Heart right ventricle (tissue), 16 donors: Measurements from ENCODE around the gene AFMID. TPM values are rescaled to one million over a fixed set of nuclear protein-coding genes. Genes with fewer than 3 reads are reported as not detected.

Experiments
- ATAC-seq, 8 donors: fragments of 200-7000 bp; cut with Tn5 transposase; one replicate each; pipeline ENCODE4 v1.9.1; 2020; ENCODE audit warnings: mild to moderate bottlenecking in 8 of 8, moderate library complexity in 8 of 8, moderate number of reproducible peaks in 1 of 8
- DNase-seq, 2 donors: peaks; one replicate each; pipeline ENCODE4 v3.0.0-alpha.2; 2020
- H3K27ac ChIP-seq, 10 donors: fragments of 200-600 bp; sonication (generic) in 2 of 10; one replicate each; pipeline versions ENCODE4 v1.5.0 to v1.8.0; 2020 to 2022; ENCODE audit warnings: mild to moderate bottlenecking in 3 of 10
- H3K27me3 ChIP-seq, 7 donors: fragments of 200-600 bp; one replicate each; pipeline ENCODE4 v1.8.0; 2021 to 2022; ENCODE audit warnings: mild to moderate bottlenecking in 2 of 7
- H3K36me3 ChIP-seq, 9 donors: fragments of 200-600 bp; sonication (generic) in 1 of 9; one replicate each; pipeline versions ENCODE4 v1.5.0 to v1.8.0; 2020 to 2022; ENCODE audit warnings: mild to moderate bottlenecking in 2 of 9
- H3K4me1 ChIP-seq, 9 donors: fragments of 200-600 bp; sonication (generic) in 1 of 9; one replicate each; pipeline versions ENCODE4 v1.5.0 to v1.8.0; 2020 to 2022; ENCODE audit warnings: mild to moderate bottlenecking in 4 of 9
- H3K4me3 ChIP-seq, 10 donors: fragments of 200-600 bp; sonication (generic) in 2 of 10; one replicate each; pipeline versions ENCODE4 v1.5.0 to v1.8.0; 2020 to 2022; ENCODE audit warnings: mild to moderate bottlenecking in 7 of 10, moderate library complexity in 2 of 10
- H3K9me3 ChIP-seq, 11 donors: fragments of 200-600 bp in 10 of 11; sonication (generic) in 2 of 11; one replicate each; pipeline versions ENCODE4 v1.5.0 to v1.8.0; 2013 to 2022; ENCODE audit warnings: mild to moderate bottlenecking in 2 of 11, control low read depth in 1 of 11, moderate library complexity in 1 of 11
- CTCF ChIP-seq, 9 donors: fragments of 200-600 bp; sonication (generic) in 2 of 9; IDR thresholded peaks; one replicate each; pipeline versions ENCODE4 v1.5.0 to v1.8.0; 2021 to 2022; ENCODE audit warnings: antibody characterized with exemption in 9 of 9, mild to moderate bottlenecking in 5 of 9, moderate library complexity in 1 of 9
- WGBS, 2 donors: extraction: QIAGEN DNeasy Blood & Tissue Kit; methylation state at CpG; one replicate each; pipeline ENCODE4 v1.1.7; 2013; ENCODE audit warnings: inconsistent platforms in 1 of 2; 5-methylcytosine and 5-hydroxymethylcytosine counted together
- intact Hi-C, 10 donors: fragments of 100-400 bp; cut with DNase I; formaldehyde crosslinking; loops; one replicate each; pipeline versions ENCODE4 v1.11.1 to v1.14.2; 2022
- polyA plus RNA-seq, 2 donors: library from polyadenylated mRNA; stranded (reverse); fragments of 200-250 nt; gene quantifications; one replicate each; pipeline ENCODE4 v1.2.3, GENCODE V29; 2013
- total RNA-seq, 10 donors: library from RNA; stranded (reverse); fragmentation: NEBNext Ultra II Directional in 3 of 10; extraction: Animal tissue kit (Norgen Biotek cat#: 25700) in 3 of 10; gene quantifications; one replicate each; pipeline versions ENCODE4 v1.2.1 to v1.2.4, GENCODE V29; 2021 to 2023
- donor health status: Arrhythmogenic right ventricular cardiomyopathy.
- donor health status: ischemic (EF 13 %, LVEDD 7.1; RV severe dilation, severe dysfunction).
- donor health status: healthy with polysubstance abuse.
- donor health status: DM: no; HTN: yes; CAD: no.
- donor health status: DM: no; HTN: no; CAD: no.
- donor health status: ischemic (EF 25% LVEDD 6.9; RV normal size, moderate dysfunction).
- donor health status: ischemic (EF 25% LVEDD 5.7; RV mildly dilated, moderate dysfunction).
- donor health status: healthy.
- donor health status: DM: yes; HTN: yes; CAD: no.
- donor health status: Ischemic cardiomyopathy.
- donor health status: ischemic (EF 35%, LVEDD 5.7; RV mildly dilated, moderate dysfunction).
- donor health status: nonischemic (EF 11% LVEDD 7.7; RV severe dilation, severe dysfunction).
- donor health status: DM: yes; HTN: yes; CAD: no.
- donor health status: PGD.
- donor health status: ischemic (EF 29% LVEDD 5.4; RV normal size, mild dysfunction).
- donor health status: nonischemic (EF 23%, LVEDD 6.1; RV moderate dilation, normal function).

The AFMID gene
- total and polyA plus RNA-seq, 12 donors = 13.0 to 42.4 (median 28.2) TPM

- ATAC-seq = no peak
- 91 to 93% methylated on average over 21 of the region's 21 CpGs for WGBS, 2 donors
- no peak for DNase-seq
- Histone ChIP-seq H3K4me1 (peaks cover 16 to 68% (median 48%) of the 10 kb centered on the region in 9 donors), H3K9me3 (no peaks in the 10 kb centered on the region), H3K27me3 (no peaks in the 10 kb centered on the region), H3K36me3 (peaks cover 0 to 15% (median 0%) of the 10 kb centered on the region in 9 donors), H3K27ac (peak overlapping the region in 9 of 10 donors; percentile 60 to 88 (median 81)), H3K4me3 (no peak overlapping the region)
- TF ChIP-seq CTCF (IDR thresholded peaks at IDR 0.05) = no peak
- intact Hi-C loops = loop anchor here in 1 of 10 donors (5.0 kb wide), 1 partner anchor 34 kb away; no protein-coding TSS in a partner anchor
These were observed 43.7 kb upstream of the AFMID start for GRCh38 chr17:78143214-78144146.

GRCh38 chr17:78144147-78144719 lies 42.9 kb upstream of the AFMID start:
- Histone ChIP-seq H3K9me3 (no peaks in the 10 kb centered on the region), H3K27me3 (no peaks in the 10 kb centered on the region), H3K4me1 (peaks cover 16 to 61% (median 48%) of the 10 kb centered on the region in 9 donors), H3K27ac (peak overlapping the region; percentile 19 to 88 (median 80)), H3K4me3 (peak overlapping the region in 1 of 10 donors; percentile 12), H3K36me3 (peaks cover 0 to 15% (median 0%) of the 10 kb centered on the region in 9 donors)
- ATAC-seq (peak; percentile 56 to 89 (median 79)), DNase-seq (peak; percentile 90)
- 35 to 40% methylated on average over 11 of the region's 11 CpGs for WGBS, 2 donors
- intact Hi-C loops = loop anchor here in 1 of 10 donors (5.0 kb wide), 1 partner anchor 33 kb away; no protein-coding TSS in a partner anchor
- TF ChIP-seq CTCF (IDR thresholded peaks at IDR 0.05) = peak in 4 of 9 donors; percentile 9 to 37 (median 32)

GRCh38 chr17:78144736-78145641 lies 42.2 kb upstream of the AFMID start:
- Histone ChIP-seq H3K36me3 (peaks cover 0 to 15% (median 0%) of the 10 kb centered on the region in 9 donors), H3K27me3 (no peaks in the 10 kb centered on the region), H3K9me3 (no peaks in the 10 kb centered on the region), H3K4me3 (peak overlapping the region in 1 of 10 donors; percentile 12), H3K27ac (peak overlapping the region; percentile 19 to 88 (median 80)), H3K4me1 (peaks cover 16 to 57% (median 48%) of the 10 kb centered on the region in 9 donors)
- intact Hi-C loops = loop anchor here in 1 of 10 donors (5.0 kb wide), 1 partner anchor 32 kb away; no protein-coding TSS in a partner anchor
- ATAC-seq (peak; percentile 24 to 74 (median 39)), DNase-seq (peak; percentile 57 to 64)
- no peak for TF ChIP-seq CTCF (IDR thresholded peaks at IDR 0.05)
- WGBS, 2 donors = 50 to 52% methylated on average over 18 of the region's 18 CpGs
